HepG2 (cell line): ENCODE data around the gene PYGL. TPM values are rescaled to one million over a fixed set of nuclear protein-coding genes. Genes with fewer than 3 reads are reported as not detected.

Source experiments
- AKNA ChIP-seq: sonication (generic); formaldehyde crosslinking; IDR thresholded peaks from 2 replicates; pipeline ENCODE4 v1.4.0; 2020; ENCODE audit warnings: missing genetic modification reagents, borderline replicate concordance
- ATF7-NPFF ChIP-seq: sonication (generic); formaldehyde crosslinking; IDR thresholded peaks from 2 replicates; pipeline ENCODE4 v1.8.1; 2023; ENCODE audit warnings: mild to moderate bottlenecking, low read depth, missing genetic modification reagents, moderate library complexity
- DZIP1 ChIP-seq: sonication (generic); formaldehyde crosslinking; IDR thresholded peaks from 2 replicates; pipeline ENCODE4 v1.5.0; 2020; ENCODE audit warnings: mild to moderate bottlenecking, missing genetic modification reagents
- HMGXB3 ChIP-seq: sonication (generic); formaldehyde crosslinking; IDR thresholded peaks from 2 replicates; pipeline ENCODE4 v1.4.0; 2020; ENCODE audit warnings: missing genetic modification reagents, borderline replicate concordance
- MEIS1 ChIP-seq: sonication (generic); formaldehyde crosslinking; IDR thresholded peaks from 2 replicates; pipeline ENCODE4 v1.9.0; 2021; ENCODE audit warnings: mild to moderate bottlenecking, missing genetic modification reagents, moderate library complexity, borderline replicate concordance
- ZEB1 ChIP-seq: IDR thresholded peaks from 2 replicates; pipeline ENCODE4 v1.6.1; 2012; ENCODE audit warnings: mild to moderate bottlenecking, low read depth, inconsistent platforms; ENCODE audit not compliant: insufficient replicate concordance
- ZNF12 ChIP-seq: sonication (generic); formaldehyde crosslinking; IDR thresholded peaks from 2 replicates; pipeline ENCODE4 v1.5.0; 2020; ENCODE audit warnings: missing genetic modification reagents
- ZNF503 ChIP-seq: sonication (generic); formaldehyde crosslinking; IDR thresholded peaks from 2 replicates; pipeline ENCODE4 v1.4.0; 2020; ENCODE audit warnings: missing genetic modification reagents
- ZNF616 ChIP-seq: sonication (generic); formaldehyde crosslinking; IDR thresholded peaks from 2 replicates; pipeline ENCODE4 v1.5.0; 2020; ENCODE audit warnings: low read depth, mild to moderate bottlenecking, missing genetic modification reagents
- ZNF891 ChIP-seq: sonication (generic); formaldehyde crosslinking; IDR thresholded peaks from 2 replicates; pipeline ENCODE4 v1.5.0; 2020; ENCODE audit warnings: mild to moderate bottlenecking, missing genetic modification reagents
- polyA plus RNA-seq, 8 experiments: library from polyadenylated mRNA; depleted of rRNA in 3 of 8; stranded (reverse) in 7 of 8; unstranded in 1 of 8; fragments of >200 nt; fragmentation: Illumina TruSeq in 4 of 8; extraction: Trizol in 4 of 8; gene quantifications; 2 replicates each; pipeline versions ENCODE4 v1.2.1 to v1.2.3, GENCODE V29; 2011 to 2016; ENCODE audit warnings: low read depth in 4 of 8, missing spikeins in 1 of 8, mixed read lengths in 1 of 8; ENCODE audit not compliant: insufficient read depth in 1 of 8
- total RNA-seq, 5 experiments: library from RNA; depleted of rRNA; stranded (reverse); fragments of >200 nt; fragmentation: Illumina TruSeq; extraction: Trizol; gene quantifications; 2 replicates each; pipeline ENCODE4 v1.2.3, GENCODE V29; 2016; ENCODE audit warnings: low read depth in 1 of 5

Gene PYGL
- total and polyA plus RNA-seq, 2 of the 13 experiments (the other 11 are each of a cell fraction or from before 2014, with no cell fraction given), result 98.4 to 110 TPM

- no peak for TF ChIP-seq HMGXB3 (CRISPR knock-in tag)
- TF ChIP-seq AKNA (CRISPR knock-in tag), result no peak
- TF ChIP-seq ZNF616, result no peak
- TF ChIP-seq ZEB1, result peak; percentile 39
- TF ChIP-seq MEIS1 (CRISPR knock-in tag), result no peak
- peak; percentile 8; the same call in 1 of the 2 replicates for TF ChIP-seq ZNF503 (CRISPR knock-in tag)
- TF ChIP-seq DZIP1, result 0 out of 2 replicates have a peak, but pooled peaks have one; percentile 52
- peak; percentile 45; the same call in 1 of the 2 replicates for TF ChIP-seq ZNF891
- TF ChIP-seq ZNF12 (CRISPR knock-in tag), result no peak
- TF ChIP-seq ATF7-NPFF (CRISPR knock-in tag), result no peak
These were observed 881 bp downstream of the PYGL start (continued) for GRCh38 chr14:50943261-50943942.
